AML-193 (cell line): ENCODE results near the gene WDPCP.
"Not testable (repeated sequence)": the region's sequence is repeated elsewhere in the genome, so short reads cannot be mapped to it uniquely, and the experiment has no call there.

Experiments used
- DNase-seq, 2 experiments: peaks; one replicate each; lab custom pipeline; 2025; lab: John Stamatoyannopoulos, UW

WDPCP gene

DNA sequence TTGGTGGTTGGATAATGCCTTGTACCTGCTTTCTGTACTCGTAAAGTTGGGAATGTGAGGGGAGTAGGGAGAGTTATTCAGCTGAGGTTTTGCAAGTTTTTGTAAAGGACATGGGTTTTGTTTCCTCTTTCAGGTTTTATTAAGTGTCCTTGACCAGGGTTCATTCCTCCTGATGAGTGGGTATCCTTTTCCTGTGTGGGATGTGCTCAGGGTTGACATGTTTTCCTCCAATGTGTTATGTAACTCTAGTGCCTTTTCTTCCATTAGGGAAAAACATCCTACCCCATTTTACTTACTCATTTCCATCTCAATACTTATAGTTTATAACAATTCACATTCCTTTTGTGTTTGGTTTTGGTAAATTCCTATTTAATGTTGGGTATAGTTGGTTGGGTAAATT is 489.2 kb downstream of the WDPCP start:
- DNase-seq = no peak

DNA sequence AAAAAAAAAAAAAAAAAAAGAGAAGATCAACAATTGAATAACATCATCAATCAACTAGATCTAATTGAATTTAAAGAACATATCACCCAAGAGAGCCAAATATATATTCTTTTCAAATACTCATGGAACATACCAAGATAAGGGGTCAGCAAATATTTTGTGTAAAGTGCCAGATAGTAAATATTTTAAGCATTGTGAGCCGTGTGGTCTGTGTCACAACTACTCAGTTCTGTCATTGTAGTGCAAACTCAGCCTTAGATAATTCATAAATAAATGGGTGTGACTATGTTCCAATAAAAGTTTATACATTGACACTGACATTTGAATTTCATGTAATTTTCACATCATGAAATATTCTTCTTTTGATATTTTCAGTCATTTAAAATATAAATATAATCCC is 491.8 kb downstream of the WDPCP start:
- DNase-seq = no peak

DNA sequence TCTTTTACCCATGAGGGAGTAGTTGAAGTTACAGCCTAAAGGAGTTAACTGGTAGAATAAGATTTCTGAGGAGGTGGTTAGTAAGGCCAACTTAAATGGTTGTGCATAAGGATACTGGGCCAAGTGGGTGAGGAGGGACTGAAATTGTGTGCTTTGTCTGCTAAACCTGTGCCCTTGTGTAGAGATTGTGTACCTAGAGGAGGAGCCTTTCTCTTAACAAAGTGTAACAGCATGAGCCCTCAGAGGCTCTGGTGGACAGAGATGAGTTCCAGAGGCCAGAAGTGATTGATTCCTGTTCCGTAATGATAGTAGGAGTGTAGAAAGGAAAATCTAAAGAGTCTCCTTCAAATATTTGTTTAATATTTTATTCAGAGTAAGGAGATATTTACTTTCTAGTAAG is 494.8 kb downstream of the WDPCP start:
- no peak for DNase-seq

DNA sequence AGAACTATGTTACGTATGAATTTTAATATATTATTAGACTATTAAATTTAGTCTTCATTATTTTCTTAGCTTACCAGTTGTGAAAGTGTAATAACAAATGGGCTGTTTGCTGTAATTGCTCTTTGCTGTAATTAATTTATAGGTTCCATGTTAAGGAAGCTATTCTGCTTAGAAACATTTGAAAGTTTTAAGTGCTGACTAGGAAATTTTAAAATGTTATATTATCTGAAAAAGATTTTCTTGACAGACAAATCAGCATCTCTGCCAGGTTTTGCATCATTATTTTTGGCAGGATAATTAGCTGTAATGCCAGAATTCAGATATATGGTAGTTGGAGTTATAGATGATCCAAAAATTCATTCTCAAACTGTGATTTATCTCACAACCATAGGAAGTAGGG is 495.4 kb downstream of the WDPCP start:
- no peak for DNase-seq

DNA sequence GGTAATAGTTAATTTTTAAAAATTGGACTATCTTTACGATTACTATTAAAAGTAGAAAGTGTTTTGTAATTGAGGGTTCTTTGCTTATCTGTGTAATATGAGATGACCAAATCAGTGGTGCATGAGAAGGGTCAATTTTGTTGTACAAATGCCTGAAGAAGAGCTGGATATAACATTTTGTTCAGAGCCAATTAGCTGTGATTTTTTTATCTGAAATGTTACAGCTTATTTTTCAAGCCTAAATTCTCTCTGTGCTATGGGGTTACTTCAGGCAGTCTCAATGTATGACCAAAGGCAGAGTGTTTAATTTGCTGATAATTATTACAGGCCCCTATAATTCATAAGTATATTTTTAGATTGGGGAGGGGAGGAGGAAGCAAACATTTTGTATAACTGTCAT is 495.9 kb downstream of the WDPCP start:
- no peak for DNase-seq

DNA sequence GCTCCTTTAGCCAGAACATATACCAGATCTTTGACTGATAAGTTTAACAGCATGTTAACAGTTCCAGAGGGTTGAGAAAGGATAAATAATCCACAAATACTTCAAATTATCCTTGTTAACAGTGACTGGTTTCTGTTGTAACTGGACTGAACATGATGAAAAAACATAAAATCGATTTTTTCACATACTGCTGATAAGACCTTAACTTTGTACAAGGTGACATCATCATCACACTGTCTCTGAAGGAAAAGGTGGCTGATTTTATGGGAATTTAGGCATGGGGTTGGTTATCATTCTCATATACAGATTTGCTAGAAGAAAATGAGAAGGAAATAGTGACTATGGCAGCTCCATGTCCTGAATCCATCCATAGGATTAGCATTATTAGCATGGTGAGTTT is 501.6 kb downstream of the WDPCP start:
- no peak for DNase-seq

DNA sequence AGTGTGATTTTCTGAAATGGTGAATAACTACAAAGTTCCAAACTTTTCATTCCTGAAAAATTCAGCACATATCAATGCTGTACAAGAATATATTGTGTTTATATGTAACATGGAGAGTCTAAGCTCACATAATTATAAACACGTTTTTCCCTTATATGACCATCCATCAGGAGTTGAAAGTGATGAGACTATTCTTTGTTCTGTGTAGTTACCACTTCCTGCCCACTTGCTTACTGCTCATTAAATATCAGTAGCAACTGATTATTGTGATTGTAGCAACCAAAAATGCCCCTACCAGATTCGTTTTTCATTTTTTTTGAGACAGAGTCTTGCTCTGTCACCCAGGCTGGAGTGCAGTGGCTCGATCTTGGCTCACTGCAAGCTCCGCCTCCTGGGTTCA is 506.9 kb downstream of the WDPCP start:
- DNase-seq = no peak

DNA sequence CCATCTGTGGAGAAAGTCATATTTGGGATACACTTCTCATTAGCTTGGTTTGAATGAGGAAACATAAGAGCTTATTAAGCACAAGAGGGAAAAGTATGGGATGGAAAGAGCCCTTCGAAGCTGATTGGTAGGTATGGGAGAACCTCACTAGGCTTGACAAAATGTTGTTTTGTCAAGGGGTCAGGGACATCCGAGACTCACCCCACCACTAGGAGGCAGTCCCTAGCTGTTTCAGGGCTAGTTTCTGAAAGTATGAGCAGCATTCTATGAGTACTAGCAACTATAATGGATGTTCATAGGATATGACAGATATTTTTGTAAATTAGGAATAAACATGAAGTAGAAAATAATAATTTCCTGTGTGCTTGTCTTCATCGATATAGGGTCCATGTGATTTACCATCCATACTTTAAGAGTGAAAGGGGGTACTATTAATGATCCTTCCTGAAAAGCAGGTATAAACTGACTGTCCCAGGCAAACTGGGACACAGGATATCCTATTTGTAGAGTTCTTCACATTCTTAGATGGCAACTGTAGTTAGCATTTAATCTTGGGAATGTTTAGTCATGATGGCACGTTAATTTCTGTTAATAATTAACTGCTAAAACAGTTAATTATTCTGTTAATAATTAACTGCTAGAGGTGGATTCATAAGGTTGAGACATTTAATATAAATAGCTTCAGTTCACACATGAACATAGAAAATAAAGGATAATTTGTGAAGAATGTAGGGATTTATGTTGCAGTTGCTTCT is 509.2 kb downstream of the WDPCP start:
- DNase-seq = peak; percentile 49 to 61

DNA sequence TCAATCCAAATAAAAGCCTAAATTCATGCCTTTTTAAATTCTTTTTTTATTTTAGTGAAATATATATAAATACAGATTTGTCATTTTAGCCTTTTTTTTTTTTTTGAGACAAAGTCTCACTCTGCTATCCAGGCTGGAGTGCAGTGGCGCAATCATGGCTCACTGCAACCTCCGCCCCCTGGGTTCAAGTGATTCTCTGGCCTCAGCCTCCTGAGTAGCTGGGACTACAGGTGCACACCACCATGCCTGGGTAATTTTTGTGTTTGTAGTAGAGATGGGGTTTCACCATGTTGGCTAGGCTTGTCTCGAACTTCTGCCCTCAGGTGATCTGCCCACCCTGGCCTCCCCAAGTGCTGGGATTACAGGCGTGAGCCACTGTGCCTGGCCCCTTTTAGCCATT is 513.9 kb downstream of the WDPCP start:
- DNase-seq = not testable (repeated sequence)

DNA sequence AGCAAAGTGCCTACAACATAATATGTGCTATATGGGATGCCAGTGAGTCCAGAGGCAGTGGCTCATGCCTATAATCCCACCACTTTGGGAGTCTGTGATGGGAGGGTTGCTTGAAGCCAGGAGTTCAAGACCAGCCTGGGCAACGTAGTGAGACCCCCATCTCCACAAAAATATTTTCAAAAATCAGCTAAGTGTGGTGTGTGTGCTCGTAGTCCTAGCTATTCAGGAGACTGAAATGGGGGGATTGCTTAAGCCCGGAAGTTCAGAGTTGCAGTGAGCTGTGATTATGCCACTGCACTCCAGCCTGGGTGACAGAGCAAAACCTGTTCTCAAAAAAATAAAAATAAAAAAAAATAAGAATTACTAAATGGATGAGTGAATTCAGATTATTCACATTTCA is 514.3 kb downstream of the WDPCP start:
- DNase-seq = no peak

DNA sequence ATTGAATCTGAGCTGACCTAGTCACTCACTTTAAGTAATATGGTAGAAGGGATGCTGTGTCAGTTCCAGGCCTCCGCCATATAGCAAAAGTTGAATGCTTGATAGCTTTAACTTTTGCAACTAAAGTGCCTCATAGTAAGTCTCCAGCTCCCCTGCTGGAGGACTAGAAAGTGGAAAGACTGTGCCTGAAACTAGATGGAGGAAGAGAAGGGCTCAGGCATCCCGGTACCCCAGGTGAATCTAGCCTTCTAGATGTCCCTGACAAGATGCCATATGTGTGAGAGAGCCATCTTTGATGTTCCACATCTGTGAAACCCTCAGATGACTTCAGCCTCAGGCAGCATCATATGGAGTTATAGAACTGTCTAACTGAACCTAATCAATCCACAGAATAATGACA is 516.6 kb downstream of the WDPCP start:
- DNase-seq = no peak
